K562 (cell line): ENCODE results near the gene VWC2L. TPM values are rescaled to one million over a fixed set of nuclear protein-coding genes. Genes with fewer than 3 reads are reported as not detected.

Experiments used
- ATAC-seq: fragments of 200-7000 bp; cut with Tn5 transposase; 3 replicates; pipeline ENCODE4 v1.9.1; 2020; ENCODE audit warnings: moderate library complexity
- BruUV-seq: library from RNA; stranded (reverse); fragments of 400-500 nt; replicated peaks from 2 replicates; lab custom pipeline; 2021; lab: Mats Ljungman, UMichigan
- CTCF ChIA-PET: fragments of 300-600 bp; formaldehyde crosslinking; extraction: SDS; loops from one replicate; lab custom pipeline; 2021; ENCODE audit warnings: low intra/inter-chr PET ratio; lab: Yijun Ruan, JAX
- POLR2A ChIA-PET: fragments of 300-600, 350-650 bp; sonication (Branson Sonifier 250); formaldehyde crosslinking; extraction: SDS; loops from one replicate; lab custom pipeline; 2021; ENCODE audit warnings: antibody characterized with exemption, inconsistent platforms; lab: Yijun Ruan, JAX
- DNase-seq, 4 experiments: peaks; one replicate each; pipeline versions ENCODE4 v3.0.0 to v3.0.0-alpha.2; 2011 to 2018; ENCODE audit warnings: low spot score in 3 of 4, mixed read lengths in 3 of 4; ENCODE audit errors: extremely low read depth in 1 of 4
- FAIRE-seq: peaks from 2 replicates; lab custom pipeline; 2011; peaks lifted over from hg19 to GRCh38; lab: Jason Lieb, UNC
- H2AFZ ChIP-seq: 2 replicates; pipeline ENCODE4 v1.6.0; 2011; ENCODE audit warnings: low read depth, low read length, control low read depth, inconsistent platforms
- H3K27ac ChIP-seq: fragments of 200-600 bp; 3 replicates; pipeline ENCODE4 v1.8.0; 2011; ENCODE audit warnings: low read depth, mild to moderate bottlenecking, control low read depth, inconsistent platforms, low read length, moderate library complexity, mixed read lengths; ENCODE audit errors: extremely low read depth
- H3K27me3 ChIP-seq, 2 experiments: fragments of 300-600 bp in 1 of 2; 2 replicates in 1 of 2; 3 replicates in 1 of 2; pipeline versions ENCODE4 v1.6.0 to v1.8.0; 2011; ENCODE audit warnings: inconsistent platforms in 2 of 2, low read length in 2 of 2, mild to moderate bottlenecking in 1 of 2, mixed read lengths in 1 of 2, moderate library complexity in 1 of 2; ENCODE audit not compliant: control insufficient read depth in 2 of 2, insufficient read depth in 2 of 2
- H3K36me3 ChIP-seq: fragments of 300-600 bp; 3 replicates; pipeline ENCODE4 v1.8.0; 2011; ENCODE audit warnings: mild to moderate bottlenecking, low read length, inconsistent platforms; ENCODE audit not compliant: control insufficient read depth, insufficient read depth
- H3K4me1 ChIP-seq, 2 experiments: fragments of 200-600 bp in 1 of 2; replicated peaks in 1 of 2; 2 replicates in 1 of 2; 3 replicates in 1 of 2; pipeline versions ENCODE4 v1.5.1 to v1.8.0; 2011; ENCODE audit warnings: inconsistent platforms in 2 of 2, low read length in 2 of 2, mild to moderate bottlenecking in 1 of 2, mixed read lengths in 1 of 2, moderate library complexity in 1 of 2; ENCODE audit not compliant: control insufficient read depth in 2 of 2, insufficient read depth in 2 of 2
- H3K4me2 ChIP-seq: 2 replicates; pipeline ENCODE4 v1.6.1; 2011; ENCODE audit warnings: low read length, control low read depth, inconsistent platforms, mixed read lengths; ENCODE audit not compliant: insufficient read depth
- H3K4me3 ChIP-seq: fragments of 200-600 bp; sonication (generic), shearing (Covaris generic); 2 replicates; pipeline ENCODE4 v1.5.1; 2016; ENCODE audit warnings: control low read depth, inconsistent platforms
- H3K79me2 ChIP-seq: fragments of 200-600 bp; 3 replicates; pipeline ENCODE4 v1.8.0; 2011; ENCODE audit warnings: low read length, inconsistent platforms; ENCODE audit not compliant: control insufficient read depth, insufficient read depth
- H3K9ac ChIP-seq, 2 experiments: 2 replicates each; pipeline versions ENCODE4 v1.6.0 to v1.6.1; 2011; ENCODE audit warnings: low read depth in 2 of 2, low read length in 2 of 2, control low read depth in 1 of 2, inconsistent platforms in 1 of 2, mild to moderate bottlenecking in 1 of 2, mixed read lengths in 1 of 2; ENCODE audit not compliant: insufficient read depth in 1 of 2
- H3K9me1 ChIP-seq: one replicate; pipeline ENCODE4 v1.6.0; 2011; ENCODE audit warnings: inconsistent platforms, mild to moderate bottlenecking, low read length, moderate library complexity; ENCODE audit not compliant: control insufficient read depth, insufficient read depth
- H3K9me3 ChIP-seq: replicated peaks from 2 replicates; pipeline ENCODE4 v1.5.1; 2011; ENCODE audit warnings: low read depth, low read length, inconsistent platforms; ENCODE audit not compliant: control insufficient read depth, insufficient read depth
- H4K20me1 ChIP-seq: replicated peaks from 2 replicates; pipeline ENCODE4 v1.6.1; 2011; ENCODE audit warnings: low read length, inconsistent platforms, mixed read lengths; ENCODE audit not compliant: control insufficient read depth, insufficient read depth
- CAMTA2 ChIP-seq: fragments of 250-450 bp; sonication (Bioruptor Pico); conservative IDR thresholded peaks from 2 replicates; pipeline ENCODE4 v1.5.1; 2022
- MEIS2 ChIP-seq: fragments of 450-650 bp; IDR thresholded peaks from 2 replicates; pipeline ENCODE4 v1.6.1; 2014; ENCODE audit warnings: mild to moderate bottlenecking; ENCODE audit not compliant: partially characterized antibody
- MTA2 ChIP-seq: fragments of 450-650 bp; IDR thresholded peaks from 2 replicates; pipeline ENCODE4 v1.6.1; 2016; ENCODE audit warnings: low read depth
- RFX1 ChIP-seq: fragments of 450-650 bp; IDR thresholded peaks from 2 replicates; pipeline ENCODE4 v1.6.1; 2016; ENCODE audit warnings: mild to moderate bottlenecking, moderate library complexity
- RNF219 ChIP-seq: fragments of 250-450 bp; sonication (Bioruptor Pico); IDR thresholded peaks from 2 replicates; pipeline ENCODE4 v1.5.0; 2022; ENCODE audit warnings: mild to moderate bottlenecking
- SRF ChIP-seq, 2 experiments: fragments of 250-450, 450-650 bp in 1 of 2; sonication (Bioruptor Pico) in 1 of 2; sonication (generic) in 1 of 2; formaldehyde crosslinking; IDR thresholded peaks; 2 replicates each; pipeline versions ENCODE4 v1.5.0 to v1.5.1; 2020 to 2022; ENCODE audit warnings: mild to moderate bottlenecking in 1 of 2, missing genetic modification reagents in 1 of 2
- U2AF1 ChIP-seq: fragments of 200-400 bp; formaldehyde crosslinking; optimal IDR thresholded peaks from 2 replicates; pipeline ENCODE3; 2017; ENCODE audit warnings: mild to moderate bottlenecking, low read depth, low read length, moderate library complexity
- UBTF ChIP-seq, 2 experiments: IDR thresholded peaks; 2 replicates each; pipeline ENCODE4 v1.6.1; 2012; ENCODE audit warnings: improper control_type of control experiment in 2 of 2, low read depth in 2 of 2, low read length in 2 of 2, borderline replicate concordance in 1 of 2
- ZBTB26 ChIP-seq: fragments of 450-650 bp; formaldehyde crosslinking; IDR thresholded peaks from 2 replicates; pipeline ENCODE4 v1.4.0; 2022; ENCODE audit warnings: missing genetic modification characterization
- ZNF3 ChIP-seq: fragments of 250-450 bp; sonication (Bioruptor Pico); IDR thresholded peaks from 2 replicates; pipeline ENCODE4 v1.5.0; 2021; ENCODE audit warnings: mild to moderate bottlenecking, moderate library complexity
- ZNF347 ChIP-seq: fragments of 450-650 bp; formaldehyde crosslinking; IDR thresholded peaks from 2 replicates; pipeline ENCODE4 v1.4.0; 2020; ENCODE audit warnings: low read depth, mild to moderate bottlenecking, moderate library complexity
- ZNF740 ChIP-seq, 3 experiments: fragments of 200-800 bp in 1 of 3; sonication (Bioruptor generic) in 1 of 3; sonication (generic) in 1 of 3; formaldehyde crosslinking in 1 of 3; IDR thresholded peaks; 2 replicates each; pipeline versions ENCODE4 v1.6.1 to v1.8.0; 2016 to 2022; ENCODE audit warnings: mild to moderate bottlenecking in 2 of 3, missing compliant biosample characterization in 2 of 3, missing genetic modification characterization in 2 of 3, missing genetic modification reagents in 1 of 3
- ZNF76 ChIP-seq: fragments of 250-450 bp; sonication (Bioruptor Pico); IDR thresholded peaks from 2 replicates; pipeline ENCODE4 v1.4.0; 2020; ENCODE audit warnings: mild to moderate bottlenecking, moderate library complexity, borderline replicate concordance
- WGBS: fragments of 100-300 bp; shearing (Covaris generic); methylation state at CpG from one replicate; pipeline ENCODE4 v1.1.6; 2016; ENCODE audit warnings: low coverage, mixed read lengths; ENCODE audit not compliant: insufficient coverage; ENCODE audit errors: missing lambda C conversion rate; 5-methylcytosine and 5-hydroxymethylcytosine counted together
- in situ Hi-C: fragments of 300-500 bp; cut with MboI; formaldehyde crosslinking; loops from 4 replicates; pipeline ENCODE4 v1.15.0; 2018; ENCODE audit warnings: inconsistent platforms, mixed read lengths
- intact Hi-C: fragments of 100-400 bp; cut with micrococcal nuclease; formaldehyde crosslinking; loops from 2 replicates; pipeline ENCODE4 v1.14.2; 2022
- polyA plus RNA-seq, 8 experiments: library from polyadenylated mRNA; depleted of rRNA in 4 of 8; stranded (reverse) in 5 of 8; unstranded in 3 of 8; fragments of >200 nt; fragmentation: Nextera tagmentation in 2 of 8; fragmentation: Illumina TruSeq in 1 of 8; extraction: Ambion mirVana in 2 of 8; extraction: Trizol in 1 of 8; gene quantifications; 2 replicates each; pipeline versions ENCODE4 v1.2.1 to v1.2.3, GENCODE V29; 2011 to 2014; ENCODE audit warnings: inconsistent platforms in 1 of 8, missing spikeins in 1 of 8
- total RNA-seq, 7 experiments: library from RNA; depleted of rRNA in 6 of 7; stranded (reverse); fragments of >200 nt in 6 of 7; fragmentation: Illumina TruSeq in 2 of 7; extraction: Trizol in 2 of 7; gene quantifications; 2 replicates each; pipeline versions ENCODE4 v1.2.1 to v1.2.3, GENCODE V29; 2011 to 2021; ENCODE audit warnings: low replicate concordance in 1 of 7

The VWC2L gene
- total and polyA plus RNA-seq, 9 of the 15 experiments (the other 6 are each of a cell fraction or from before 2014, with no cell fraction given): not detected

GRCh38 chr2:214489181-214489580, 78.3 kb downstream of the VWC2L start:
- Histone ChIP-seq H3K9ac (no peak overlapping the region), H3K4me1 (no peaks in the 10 kb centered on the region), H3K9me1 (no peaks in the 10 kb centered on the region), H3K4me3 (no peak overlapping the region), H3K79me2 (no peaks in the 10 kb centered on the region), H3K27me3 (no peaks in the 10 kb centered on the region), H2AFZ (no peak overlapping the region), H3K36me3 (no peaks in the 10 kb centered on the region), H4K20me1 (no peaks in the 10 kb centered on the region), H3K9me3 (no peaks in the 10 kb centered on the region), H3K4me2 (no peak overlapping the region), H3K27ac (no peak overlapping the region)
- no peak for FAIRE-seq
- TF ChIP-seq RFX1 (no peak), ZNF347 (CRISPR knock-in tag) (no peak), MTA2 (no peak), UBTF (IDR thresholded peaks at IDR 0.05; ENCODE audit: borderline replicate concordance in 1 of 2, low read depth in 2 of 2, low read length in 2 of 2) (no peak), MEIS2 (no peak), SRF (CRISPR knock-in tag; IDR thresholded peaks at IDR 0.05) (no peak), RNF219 (CRISPR knock-in tag) (no peak), ZNF740 (CRISPR knock-in tag; IDR thresholded peaks at IDR 0.05) (no peak), ZNF740 (tag; IDR thresholded peaks at IDR 0.05) (no peak), ZNF3 (CRISPR knock-in tag) (no peak), ZNF76 (CRISPR knock-in tag) (no peak), U2AF1 (no peak), CAMTA2 (CRISPR knock-in tag) (no peak), ZBTB26 (CRISPR knock-in tag) (no peak)
- intact Hi-C loops (no loop called here), in situ Hi-C loops (loop anchor here (10.0 kb wide), 1 partner anchor 876 kb away; no protein-coding TSS in a partner anchor)
- POLR2A ChIA-PET: no interaction called here
- no peak for ATAC-seq
- CTCF ChIA-PET: no interaction called here
- 0% methylated on average over 2 of the region's 2 CpGs for WGBS
- no TSS peak for BruUV-seq
- DNase-seq: no peak
